Stimulated activated CD4-positive, alpha-beta T cell treated with anti-CD3 and anti-CD28 coated beads, Interleukin-15, amount 100 ng/mL, for 24 hours (primary cell): ENCODE results near the gene SNRNP70.

ENCODE experiments used
- DNase-seq: peaks from one replicate; pipeline ENCODE4 v3.0.0-alpha.2; 2020

The SNRNP70 gene

DNA sequence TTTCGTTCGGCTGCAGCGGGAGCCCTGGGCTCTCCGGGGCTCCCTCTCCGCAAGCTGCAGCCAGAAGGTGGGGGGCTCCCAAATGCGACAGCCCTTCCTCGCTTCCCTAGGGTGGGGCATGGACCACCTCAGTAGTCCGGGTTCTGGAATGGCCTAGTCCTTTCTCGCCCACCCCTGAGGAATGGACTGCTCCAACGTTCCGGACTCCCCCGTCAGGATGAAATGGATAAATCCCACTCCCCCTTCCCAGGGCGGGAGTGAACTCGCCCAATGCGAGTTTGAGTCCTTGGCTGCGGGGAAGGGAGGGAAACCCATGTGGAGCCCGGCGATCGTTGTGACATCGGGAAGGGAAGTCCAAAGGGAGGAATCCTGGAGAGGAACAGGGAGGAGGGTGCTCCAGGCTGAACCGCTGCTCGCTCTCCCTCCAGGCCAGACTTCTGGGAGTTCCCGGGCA lies 64.4 kb downstream of the SNRNP70 start:
- DNase-seq, result no peak

DNA sequence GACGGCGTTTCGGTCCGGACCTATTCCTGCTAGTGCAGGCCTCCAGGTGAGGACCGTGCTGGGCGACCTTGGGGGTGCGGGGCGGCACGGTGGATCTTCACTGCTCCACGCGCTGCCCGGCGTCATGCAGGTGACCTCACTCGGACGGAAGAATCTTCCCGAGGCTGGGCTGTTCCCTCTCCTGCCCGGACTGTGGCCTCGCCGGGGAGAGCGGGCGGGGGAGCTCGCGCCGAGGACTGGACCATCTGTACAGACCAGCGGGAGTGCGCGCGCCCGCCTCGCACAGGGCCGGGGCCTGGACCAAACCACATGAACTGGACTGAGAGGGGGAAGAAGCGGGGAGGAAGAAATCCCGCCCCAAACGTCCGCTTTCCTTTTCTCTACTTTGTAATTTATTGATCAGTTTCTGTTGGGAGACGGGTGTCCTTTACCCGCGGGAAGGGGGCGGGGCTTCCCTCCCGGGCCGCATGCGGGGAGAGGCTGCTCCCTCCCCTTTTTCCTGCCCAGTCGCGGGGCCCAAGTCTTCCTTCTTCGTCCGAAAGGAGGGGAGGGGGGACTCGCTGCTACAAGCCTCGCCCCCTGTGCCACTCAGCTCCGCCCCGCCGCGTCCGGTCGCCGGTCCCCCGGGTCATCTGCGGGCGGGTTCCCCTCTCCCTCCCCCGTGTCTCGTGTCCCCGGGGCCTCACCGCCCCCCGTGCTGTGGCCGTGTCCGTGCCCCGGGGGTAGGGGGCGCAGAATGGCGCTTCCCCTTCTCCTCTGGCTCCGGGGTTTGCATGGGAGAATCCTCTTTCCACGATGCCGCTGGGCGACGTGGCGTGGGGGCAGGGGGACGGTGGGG lies 65.1 kb downstream of the SNRNP70 start:
- DNase-seq, result peak; percentile 67

DNA sequence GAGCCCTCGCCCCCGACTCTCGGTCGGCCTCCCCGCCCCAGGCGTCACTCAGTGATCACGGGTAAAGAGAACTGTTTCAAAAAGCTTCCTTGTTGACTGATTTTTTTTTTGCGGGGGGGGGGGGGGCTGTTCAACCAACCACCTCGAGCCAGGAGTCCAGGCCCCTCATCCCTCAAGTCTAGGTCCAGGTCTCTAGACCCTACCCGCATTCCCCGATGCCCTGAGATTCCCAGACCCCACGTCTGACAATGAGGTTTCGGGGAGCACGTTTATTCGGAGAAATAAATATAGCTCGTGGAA lies 65.6 kb downstream of the SNRNP70 start:
- DNase-seq, result no peak

DNA sequence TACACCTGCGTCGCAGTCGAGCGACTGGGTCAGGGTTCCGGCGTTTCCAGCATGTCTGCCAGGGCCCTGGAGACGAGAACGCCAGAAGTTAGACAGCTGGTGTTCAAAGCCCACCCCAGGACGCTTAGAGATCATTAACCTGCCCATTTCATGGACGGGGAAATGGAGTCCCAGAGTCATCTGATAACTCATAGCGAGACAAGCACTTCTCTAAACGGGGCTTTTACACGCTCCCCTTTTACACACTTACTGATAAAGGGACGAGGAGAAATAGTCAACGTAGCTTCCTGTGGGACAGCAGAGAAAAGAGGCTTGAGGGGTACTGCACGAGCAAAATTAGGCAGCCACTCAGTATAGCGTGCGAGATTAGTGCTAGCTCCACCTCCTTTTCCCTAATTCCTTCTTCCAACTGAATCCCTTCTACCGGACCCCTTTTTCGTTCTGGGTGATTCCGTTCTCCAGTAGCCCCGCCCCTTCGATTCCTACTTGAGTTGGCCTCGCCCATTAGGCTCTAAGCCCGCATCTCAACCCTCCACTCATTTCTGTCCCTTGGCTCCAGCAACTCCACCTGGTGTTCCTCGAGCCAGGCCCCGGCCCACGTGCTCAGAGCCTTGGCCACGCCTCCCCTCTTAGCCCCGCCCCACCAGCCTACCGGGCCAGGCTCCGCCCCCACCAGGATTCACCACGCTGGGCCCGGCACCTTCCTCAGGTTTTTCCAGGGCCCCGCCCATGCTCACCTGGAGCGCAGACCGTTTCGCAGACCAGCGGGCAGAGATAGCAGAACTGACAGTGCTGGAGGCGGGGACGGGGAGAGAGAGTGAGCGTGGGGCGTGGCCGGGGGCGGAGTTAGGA lies 66.2 kb downstream of the SNRNP70 start:
- peak; percentile 58 for DNase-seq

DNA sequence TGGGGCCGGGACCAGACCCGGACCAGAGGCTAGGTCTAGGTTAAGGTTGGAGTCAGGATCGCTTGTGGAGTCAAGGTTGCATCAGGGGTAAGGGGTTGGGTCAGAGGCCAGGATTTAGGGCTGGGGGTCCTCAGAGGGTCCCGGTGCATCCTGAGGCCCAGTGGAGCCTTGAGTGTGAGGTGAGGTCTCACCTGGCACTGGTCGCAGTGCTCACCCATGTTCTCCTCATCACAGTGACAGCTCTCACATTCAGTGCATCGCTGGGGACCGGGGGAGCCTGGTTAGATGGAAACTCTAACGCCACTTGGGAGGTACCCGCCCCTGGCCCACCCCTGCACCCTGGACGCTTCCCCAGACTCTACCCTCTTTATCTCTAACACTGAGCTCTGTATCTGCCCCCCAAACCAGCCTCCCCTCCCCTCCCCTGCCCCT lies 66.9 kb downstream of the SNRNP70 start:
- DNase-seq, result no peak

DNA sequence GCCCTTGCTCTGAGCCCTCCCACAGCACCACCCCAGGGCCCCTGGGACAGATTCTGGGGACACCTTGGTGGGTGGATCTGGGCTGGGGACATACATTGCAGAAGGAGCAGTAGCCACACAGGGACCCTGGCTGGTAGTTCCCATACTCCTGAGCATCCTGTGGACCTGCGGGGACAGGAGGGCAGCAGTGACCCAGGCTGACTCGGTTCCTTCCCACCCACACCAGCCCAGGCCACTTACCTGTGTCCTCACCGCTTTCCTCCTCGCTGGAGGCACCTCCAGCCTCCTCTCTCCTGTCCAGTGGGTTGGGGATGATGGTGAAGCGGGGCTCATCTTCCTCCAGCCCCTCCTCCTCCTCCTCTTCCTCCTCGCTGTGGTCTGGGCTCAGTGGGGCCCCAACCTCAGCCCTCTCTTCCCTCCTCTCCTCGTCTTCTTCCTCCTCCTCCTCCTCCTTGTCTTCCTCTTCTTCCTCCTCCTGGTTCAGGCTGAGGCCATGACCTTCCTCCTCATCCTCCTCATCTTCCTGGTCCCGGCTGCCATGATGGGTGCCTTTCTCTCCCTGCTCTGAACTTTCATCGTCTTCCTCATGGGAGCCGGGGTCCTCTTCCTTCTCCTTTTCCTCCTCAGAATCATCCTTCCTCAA lies 68.0 kb downstream of the SNRNP70 start:
- no peak for DNase-seq

DNA sequence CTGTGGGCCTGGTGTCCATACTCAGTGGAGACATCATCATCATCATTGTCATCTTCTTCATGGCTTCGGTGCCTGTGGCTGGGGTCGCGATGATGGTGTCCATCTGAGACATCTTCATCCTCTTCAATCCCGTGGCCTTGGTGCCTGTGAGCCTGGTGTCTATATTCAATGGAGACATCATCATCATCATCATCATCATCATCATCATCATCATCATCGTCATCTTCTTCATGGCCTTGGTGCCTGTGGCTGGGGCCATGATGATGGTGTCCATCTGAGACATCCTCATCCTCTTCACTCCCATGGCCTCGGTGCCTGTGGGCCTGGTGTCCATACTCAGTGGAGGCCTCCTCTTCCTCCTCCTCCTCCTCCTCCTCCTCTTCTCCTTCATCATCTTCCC lies 69.0 kb downstream of the SNRNP70 start:
- no peak for DNase-seq

DNA sequence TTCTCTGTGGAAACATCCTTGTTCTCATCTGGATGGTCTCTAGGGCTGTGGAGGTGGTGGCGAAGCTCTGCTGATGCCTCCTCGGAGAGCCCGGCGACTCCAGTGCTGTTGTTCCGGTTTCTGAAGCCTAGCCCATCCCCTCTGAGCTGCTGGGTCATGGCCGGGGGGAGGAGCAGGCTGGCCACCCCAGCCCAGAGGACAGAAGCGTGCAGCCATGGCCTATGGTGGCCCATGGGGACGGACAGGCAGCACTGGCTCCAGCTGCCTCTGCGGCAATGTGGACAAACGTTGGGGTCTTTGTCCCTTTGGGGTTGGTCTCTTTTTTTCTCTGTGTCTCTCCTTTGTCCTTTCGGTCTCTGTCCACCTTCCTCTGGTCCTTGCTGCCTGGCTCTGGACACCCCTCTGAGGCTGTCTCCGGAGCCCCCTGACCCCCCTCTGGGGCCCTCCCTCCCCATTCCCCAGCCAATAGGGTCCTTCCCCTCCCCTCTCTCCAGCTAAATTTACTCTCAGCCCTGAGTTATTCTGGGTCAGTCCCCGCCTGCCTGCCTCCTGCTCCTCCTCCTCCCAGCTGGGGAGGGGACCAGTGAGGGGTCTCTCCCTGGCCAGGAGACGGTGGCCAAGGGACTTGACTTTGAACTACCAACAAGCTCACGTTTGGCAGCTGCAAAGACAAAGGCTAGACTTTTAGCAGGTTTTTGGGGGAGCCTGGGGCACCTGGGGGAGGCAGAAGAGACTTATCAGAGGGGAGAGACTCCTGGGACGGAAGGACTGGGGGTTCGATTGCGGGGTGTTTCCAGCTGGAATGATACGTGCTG lies 70.0 kb downstream of the SNRNP70 start, which contains the start of gene HRC:
Gene HRC, minus strand, starts transcription at position 392 of the 815 bp plus-strand sequence. Its CDS starts 159 bp downstream, at position 233.
- DNase-seq, result no peak

DNA sequence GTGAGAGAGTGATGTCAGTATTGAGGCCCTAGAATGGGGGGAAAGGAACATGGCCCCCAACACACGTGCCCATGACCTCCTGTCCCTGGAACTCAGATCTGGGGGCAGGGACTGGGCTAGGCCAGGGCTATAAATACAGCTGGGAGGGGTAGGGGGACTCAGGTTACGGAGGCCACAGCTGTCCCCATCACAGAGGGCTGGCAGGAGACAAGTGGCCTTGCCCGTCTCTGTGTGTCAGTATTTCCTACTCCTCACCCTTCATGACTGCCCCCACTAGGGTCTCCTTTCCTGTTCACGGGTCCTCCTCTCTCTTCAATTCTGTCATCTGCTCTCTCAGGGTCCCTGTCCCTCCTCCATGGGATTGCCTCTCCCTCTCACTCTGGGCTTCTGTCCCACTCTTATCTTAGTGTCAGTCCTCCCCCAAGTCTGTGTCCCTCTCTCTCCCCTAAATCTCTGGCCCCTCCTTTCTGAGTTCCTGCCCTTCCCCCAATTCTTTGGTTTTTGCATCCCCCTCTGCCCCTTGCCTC lies 70.6 kb downstream of the SNRNP70 start:
- no peak for DNase-seq

DNA sequence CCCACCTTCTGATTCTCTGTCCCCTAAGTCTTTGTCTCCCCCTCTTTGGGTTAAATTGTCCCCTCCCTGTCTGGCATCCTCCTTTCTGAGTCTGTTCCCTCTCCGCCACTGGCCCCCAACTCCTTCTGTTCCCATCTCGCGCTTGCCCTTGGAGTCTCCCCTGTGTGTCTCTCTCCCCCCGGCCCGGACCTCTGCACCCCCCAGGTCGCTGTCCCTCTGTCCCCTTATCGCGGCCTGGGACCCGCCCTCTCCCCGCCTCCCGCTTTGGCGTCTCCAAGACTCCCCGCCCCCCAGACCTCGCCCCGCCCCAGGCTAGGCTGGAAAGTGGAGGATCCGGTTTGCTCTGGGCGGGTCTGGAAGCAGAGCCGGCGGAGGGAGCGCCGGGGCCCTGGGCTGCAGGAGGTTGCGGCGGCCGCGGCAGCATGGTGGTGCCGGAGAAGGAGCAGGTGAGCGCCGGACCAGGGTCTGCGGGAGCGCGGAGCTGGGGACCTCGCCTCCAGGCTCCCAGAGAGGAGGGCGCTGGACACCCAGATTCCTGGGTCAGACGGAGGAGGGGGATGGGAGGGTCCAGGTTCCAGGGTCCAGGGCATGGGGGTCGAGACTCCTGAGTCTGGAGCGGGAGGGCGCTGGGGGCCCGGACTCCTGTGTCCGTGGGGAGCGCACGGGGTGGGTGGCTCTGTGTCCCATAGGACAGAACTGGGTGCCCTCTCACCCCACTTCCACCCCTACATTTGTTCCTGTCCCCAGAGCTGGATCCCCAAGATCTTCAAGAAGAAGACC lies 72.4 kb downstream of the SNRNP70 start, which contains the start of gene TRPM4:
Gene TRPM4, plus strand, starts transcription at position 348 of the 780 bp plus-strand sequence. Its CDS starts 75 bp downstream, at position 423.
- DNase-seq, result peak; percentile 84
